Thyroid gland (tissue), 4 donors: Measurements from ENCODE around the gene SCN8A. TPM values are rescaled to one million over a fixed set of nuclear protein-coding genes. Genes with fewer than 3 reads are reported as not detected.
A peak's percentile ranks its signal among the peaks of the same experiment; 100 is the strongest.

ENCODE experiments used
- DNase-seq, 2 donors: peaks; one replicate each; pipeline ENCODE4 v3.0.0-alpha.2; 2019
- H3K27ac ChIP-seq, 3 donors: fragments of 200-600 bp; sonication (generic); 1 replicate in 2 of 3; 2 replicates in 1 of 3; pipeline ENCODE4 v1.5.1; 2016 to 2019; ENCODE audit warnings: mild to moderate bottlenecking in 1 of 3, moderate library complexity in 1 of 3
- H3K27me3 ChIP-seq: fragments of 200-600 bp; sonication (generic); one replicate; pipeline ENCODE4 v1.5.1; 2019
- H3K36me3 ChIP-seq, 2 donors: fragments of 200-600 bp; sonication (generic); one replicate each; pipeline ENCODE4 v1.5.1; 2016 to 2019
- H3K4me1 ChIP-seq, 2 donors: fragments of 200-600 bp; sonication (generic); one replicate each; pipeline ENCODE4 v1.5.1; 2017 to 2019
- H3K4me3 ChIP-seq, 3 donors: fragments of 200-600 bp; sonication (generic); replicated peaks in 1 of 3; 1 replicate in 2 of 3; 2 replicates in 1 of 3; pipeline ENCODE4 v1.5.1; 2016; ENCODE audit warnings: mild to moderate bottlenecking in 1 of 3
- H3K9me3 ChIP-seq: fragments of 200-600 bp; sonication (generic); one replicate; pipeline ENCODE4 v1.5.1; 2017
- POLR2A ChIP-seq, 2 donors: fragments of 450-650 bp; IDR thresholded peaks; one replicate each; pipeline ENCODE4 v1.6.1; 2017; ENCODE audit warnings: antibody characterized with exemption in 2 of 2, mild to moderate bottlenecking in 2 of 2, moderate library complexity in 1 of 2
- WGBS, 2 donors: methylation state at CpG; one replicate each; pipeline ENCODE4 v1.1.5; 2017; 5-methylcytosine and 5-hydroxymethylcytosine counted together
- intact Hi-C: fragments of 100-400 bp; cut with DNase I; formaldehyde crosslinking; loops from one replicate; pipeline ENCODE4 v1.15.1; 2023
- total RNA-seq, 4 donors: library from RNA; depleted of rRNA; stranded (reverse); fragments of >200 nt; gene quantifications; one replicate each; pipeline ENCODE4 v1.2.3, GENCODE V29; 2016
- TF ChIP-seq, protein P1 (sequence below), 6 experiments: fragments of 200-600 bp in 3 of 6; fragments of 450-650 bp in 3 of 6; sonication (generic) in 3 of 6; IDR thresholded peaks; one replicate each; pipeline ENCODE4 v1.5.1; 2016 to 2019; ENCODE audit warnings: antibody characterized with exemption in 6 of 6, mild to moderate bottlenecking in 2 of 6, inconsistent platforms in 1 of 6, moderate library complexity in 1 of 6

The SCN8A gene
- total RNA-seq, 4 donors from 2014 or later: 0.89 to 3.7 (median 1.3) TPM

DNA sequence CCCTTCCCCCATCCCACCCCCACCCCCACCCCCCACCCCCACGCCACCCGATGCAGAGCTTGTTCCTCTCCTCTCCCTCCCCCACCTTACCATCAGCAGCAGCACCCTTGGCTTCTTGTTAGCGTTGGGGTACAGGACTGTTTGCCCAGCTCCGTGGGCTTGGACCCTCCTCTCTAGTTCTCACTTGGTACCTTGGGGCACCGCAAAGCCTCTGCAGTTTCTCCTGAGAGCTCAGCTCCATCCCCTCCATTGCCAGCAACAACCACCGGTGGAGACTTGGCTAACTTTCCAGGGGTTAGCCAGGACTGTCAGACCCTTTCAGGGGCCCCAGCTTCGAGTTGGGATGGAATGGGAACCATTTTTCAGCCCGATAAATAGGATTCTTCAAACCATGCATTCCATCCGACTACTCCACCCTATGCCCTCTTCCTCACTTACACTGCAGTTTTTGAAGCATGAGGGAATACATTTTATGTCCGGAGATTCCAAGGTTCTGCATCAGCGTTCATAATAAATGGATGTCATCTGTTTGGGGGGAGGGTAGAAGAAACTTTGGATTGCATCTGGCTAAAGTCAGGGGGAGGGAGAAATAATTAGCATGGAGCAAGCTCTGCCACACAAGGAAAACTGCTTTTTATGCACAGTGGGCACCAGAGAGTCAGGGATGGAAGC, 1.1 kb downstream of the SCN8A start:
- intact Hi-C loops: no loop called here
- WGBS, 2 donors: 8 to 9% methylated on average over 10 to 11 of the region's 11 CpGs
- no peaks in the 10 kb centered on the region for H3K27me3 ChIP-seq
- no peak for TF ChIP-seq POLR2A (IDR thresholded peaks at IDR 0.05)
- TF ChIP-seq, protein P1, sequence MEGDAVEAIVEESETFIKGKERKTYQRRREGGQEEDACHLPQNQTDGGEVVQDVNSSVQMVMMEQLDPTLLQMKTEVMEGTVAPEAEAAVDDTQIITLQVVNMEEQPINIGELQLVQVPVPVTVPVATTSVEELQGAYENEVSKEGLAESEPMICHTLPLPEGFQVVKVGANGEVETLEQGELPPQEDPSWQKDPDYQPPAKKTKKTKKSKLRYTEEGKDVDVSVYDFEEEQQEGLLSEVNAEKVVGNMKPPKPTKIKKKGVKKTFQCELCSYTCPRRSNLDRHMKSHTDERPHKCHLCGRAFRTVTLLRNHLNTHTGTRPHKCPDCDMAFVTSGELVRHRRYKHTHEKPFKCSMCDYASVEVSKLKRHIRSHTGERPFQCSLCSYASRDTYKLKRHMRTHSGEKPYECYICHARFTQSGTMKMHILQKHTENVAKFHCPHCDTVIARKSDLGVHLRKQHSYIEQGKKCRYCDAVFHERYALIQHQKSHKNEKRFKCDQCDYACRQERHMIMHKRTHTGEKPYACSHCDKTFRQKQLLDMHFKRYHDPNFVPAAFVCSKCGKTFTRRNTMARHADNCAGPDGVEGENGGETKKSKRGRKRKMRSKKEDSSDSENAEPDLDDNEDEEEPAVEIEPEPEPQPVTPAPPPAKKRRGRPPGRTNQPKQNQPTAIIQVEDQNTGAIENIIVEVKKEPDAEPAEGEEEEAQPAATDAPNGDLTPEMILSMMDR (IDR thresholded peaks at IDR 0.05): no peak
- no peak overlapping the region for H3K4me3 ChIP-seq
- DNase-seq: no peak
- H3K27ac ChIP-seq: no peak overlapping the region
- no peaks in the 10 kb centered on the region for H3K9me3 ChIP-seq
- H3K36me3 ChIP-seq: no peaks in the 10 kb centered on the region
- peaks cover 9 to 10% of the 10 kb centered on the region in 2 donors for H3K4me1 ChIP-seq

DNA sequence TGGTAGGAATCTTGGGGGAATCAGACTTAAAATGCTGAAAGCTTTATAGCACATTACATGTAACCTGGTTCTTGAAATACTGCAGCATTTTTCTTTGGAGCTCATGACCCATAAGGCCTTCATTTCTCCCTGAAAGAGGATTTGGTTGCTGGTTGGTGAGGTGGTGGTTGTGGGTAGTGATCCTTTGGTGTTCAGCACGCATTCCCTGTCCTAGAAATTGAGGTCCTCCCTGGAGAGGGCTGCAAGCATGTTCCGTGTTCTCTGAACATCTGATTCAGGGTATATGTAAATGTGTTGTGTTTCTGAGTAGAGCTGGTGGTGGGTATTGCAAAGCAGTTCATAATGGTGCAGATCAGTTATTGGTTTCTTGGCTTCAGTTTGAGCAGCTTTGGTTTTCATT, 2.0 kb downstream of the SCN8A start:
- H3K36me3 ChIP-seq: no peaks in the 10 kb centered on the region
- DNase-seq: no peak
- WGBS, 2 donors: 79 to 85% methylated on average over 2 of the region's 2 CpGs
- H3K4me1 ChIP-seq: peaks cover 9 to 10% of the 10 kb centered on the region in 2 donors
- TF ChIP-seq, protein P1 (IDR thresholded peaks at IDR 0.05): no peak
- no peak for TF ChIP-seq POLR2A (IDR thresholded peaks at IDR 0.05)
- no peaks in the 10 kb centered on the region for H3K9me3 ChIP-seq
- intact Hi-C loops: no loop called here
- no peak overlapping the region for H3K27ac ChIP-seq
- no peaks in the 10 kb centered on the region for H3K27me3 ChIP-seq
- H3K4me3 ChIP-seq: no peak overlapping the region

DNA sequence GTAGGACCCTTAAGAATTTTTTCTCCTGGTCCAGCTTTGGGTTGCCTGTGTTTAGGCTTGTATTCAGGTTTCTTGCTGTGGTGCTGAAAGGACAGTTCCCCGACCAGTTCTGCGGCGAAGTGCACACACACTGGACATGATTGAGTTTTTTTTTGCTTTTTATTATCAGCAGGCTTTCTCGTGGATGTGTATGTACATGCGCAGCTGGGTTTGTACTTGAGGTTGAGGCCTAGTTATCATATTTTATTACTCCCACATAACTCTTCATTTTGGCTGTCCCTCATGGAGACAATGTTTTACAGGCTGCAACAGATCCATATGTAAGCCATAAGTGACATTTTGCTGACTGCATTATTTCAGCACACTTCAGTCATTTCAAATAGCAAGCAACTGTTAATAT, 2.5 kb downstream of the SCN8A start:
- Histone ChIP-seq H3K27me3 (no peaks in the 10 kb centered on the region), H3K4me1 (peaks cover 9 to 10% of the 10 kb centered on the region in 2 donors), H3K27ac (no peak overlapping the region), H3K9me3 (no peaks in the 10 kb centered on the region), H3K4me3 (no peak overlapping the region), H3K36me3 (no peaks in the 10 kb centered on the region)
- TF ChIP-seq, protein P1 (IDR thresholded peaks at IDR 0.05): no peak
- TF ChIP-seq POLR2A (IDR thresholded peaks at IDR 0.05): no peak
- WGBS, 2 donors: 7 to 10% methylated on average over 5 of the region's 5 CpGs
- peak; percentile 10 to 20 for DNase-seq
- intact Hi-C loops: no loop called here

DNA sequence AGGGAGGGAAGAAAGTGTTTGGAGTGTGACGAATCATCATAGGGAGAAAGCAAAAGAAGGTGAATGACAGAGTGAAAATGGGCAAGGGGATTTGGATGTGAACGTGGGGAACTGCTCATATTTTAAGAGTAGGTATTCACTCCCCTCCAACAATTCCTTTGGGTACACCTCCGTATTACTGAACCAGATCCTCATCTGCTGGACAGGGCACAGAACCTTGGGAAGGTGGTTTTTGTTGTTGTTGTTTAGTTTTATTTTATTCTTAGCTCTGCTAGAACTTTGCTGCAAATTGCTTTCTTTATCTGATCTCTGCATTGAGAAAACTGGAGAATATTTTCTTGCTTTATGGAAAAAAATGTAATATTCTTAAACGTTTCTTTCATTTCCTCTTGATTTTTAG, 7.1 kb downstream of the SCN8A start:
- no peak overlapping the region for H3K4me3 ChIP-seq
- intact Hi-C loops: no loop called here
- H3K9me3 ChIP-seq: no peaks in the 10 kb centered on the region
- DNase-seq: no peak
- WGBS, 2 donors: 70 to 75% methylated on average over 4 of the region's 4 CpGs
- H3K27me3 ChIP-seq: no peaks in the 10 kb centered on the region
- H3K36me3 ChIP-seq: no peaks in the 10 kb centered on the region
- no peaks in the 10 kb centered on the region for H3K4me1 ChIP-seq
- no peak for TF ChIP-seq POLR2A (IDR thresholded peaks at IDR 0.05)
- TF ChIP-seq, protein P1 (IDR thresholded peaks at IDR 0.05): no peak
- H3K27ac ChIP-seq: no peak overlapping the region

DNA sequence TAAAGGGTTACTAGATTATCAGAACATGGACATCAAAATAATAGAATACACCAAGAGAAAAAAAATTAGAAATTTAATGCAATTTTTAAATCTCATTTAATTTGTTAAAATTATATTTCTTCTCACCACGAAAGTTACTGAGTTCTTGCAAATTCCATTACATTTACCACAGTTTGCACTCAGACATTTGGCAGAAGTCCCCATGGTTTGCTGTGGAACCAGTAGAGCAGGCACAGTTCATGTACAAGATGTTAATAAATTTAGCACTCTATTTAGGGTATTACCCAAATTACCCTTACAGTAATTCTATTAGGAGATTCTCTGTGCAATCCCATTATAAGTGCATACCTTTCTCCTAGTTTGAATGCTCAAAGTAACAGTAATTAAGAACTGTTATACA, 9.7 kb downstream of the SCN8A start:
- DNase-seq: no peak
- no peak for TF ChIP-seq POLR2A (IDR thresholded peaks at IDR 0.05)
- TF ChIP-seq, protein P1 (IDR thresholded peaks at IDR 0.05): no peak
- no peak overlapping the region for H3K27ac ChIP-seq
- 83 to 90% methylated on average over 1 of the region's 1 CpG for WGBS, 2 donors
- H3K27me3 ChIP-seq: no peaks in the 10 kb centered on the region
- intact Hi-C loops: no loop called here
- H3K36me3 ChIP-seq: no peaks in the 10 kb centered on the region
- no peaks in the 10 kb centered on the region for H3K9me3 ChIP-seq
- H3K4me1 ChIP-seq: no peaks in the 10 kb centered on the region
- H3K4me3 ChIP-seq: no peak overlapping the region
